K562 (cell line): Measurements from ENCODE around the gene FLAD1. TPM values are rescaled to one million over a fixed set of nuclear protein-coding genes. Genes with fewer than 3 reads are reported as not detected.
A peak's percentile ranks its signal among the peaks of the same experiment; 100 is the strongest.

Experiments used
- FIP1L1 ChIP-seq: fragments of 200-400 bp; formaldehyde crosslinking; IDR thresholded peaks from 2 replicates; pipeline ENCODE4 v1.6.1; 2018; ENCODE audit warnings: mild to moderate bottlenecking, low read depth, low read length; ENCODE audit not compliant: poor library complexity, severe bottlenecking
- GTF2E2 ChIP-seq: fragments of 200-800 bp; sonication (Bioruptor generic); IDR thresholded peaks from 2 replicates; pipeline ENCODE4 v1.6.1; 2016; ENCODE audit warnings: missing genetic modification characterization, missing compliant biosample characterization
- JUNB ChIP-seq: fragments of 450-650 bp; formaldehyde crosslinking; conservative IDR thresholded peaks from 2 replicates; pipeline ENCODE4 v1.4.0; 2020; ENCODE audit warnings: mild to moderate bottlenecking
- NCOR1 ChIP-seq: fragments of 450-650 bp; IDR thresholded peaks from 2 replicates; pipeline ENCODE4 v1.6.1; 2016; ENCODE audit warnings: mild to moderate bottlenecking, moderate library complexity
- NEUROD1 ChIP-seq: fragments of 150-350 bp; IDR thresholded peaks from 2 replicates; pipeline ENCODE4 v1.6.1; 2014; ENCODE audit warnings: borderline replicate concordance, low read length, low read depth; ENCODE audit not compliant: partially characterized antibody
- NONO ChIP-seq, 2 experiments: fragments of 200-400 bp in 1 of 2; fragments of 450-650 bp in 1 of 2; formaldehyde crosslinking in 1 of 2; IDR thresholded peaks; 2 replicates each; pipeline ENCODE4 v1.6.1; 2017; ENCODE audit warnings: low read depth in 2 of 2, mild to moderate bottlenecking in 2 of 2, moderate library complexity in 2 of 2, low read length in 1 of 2
- PCBP2 ChIP-seq: fragments of 200-400 bp; formaldehyde crosslinking; IDR thresholded peaks from 2 replicates; pipeline ENCODE4 v1.6.1; 2018; ENCODE audit warnings: low read length, low read depth, mild to moderate bottlenecking, moderate library complexity; ENCODE audit not compliant: poor library complexity, severe bottlenecking
- PHF20 ChIP-seq: fragments of 450-650 bp; IDR thresholded peaks from 2 replicates; pipeline ENCODE4 v1.6.1; 2018; ENCODE audit not compliant: partially characterized antibody
- POLR2AphosphoS2 ChIP-seq: IDR thresholded peaks from 2 replicates; pipeline ENCODE4 v1.6.1; 2012; ENCODE audit warnings: low read length, improper control_type of control experiment
- POLR2G ChIP-seq: fragments of 200-400 bp; formaldehyde crosslinking; IDR thresholded peaks from 2 replicates; pipeline ENCODE4 v1.6.1; 2017; ENCODE audit warnings: low read depth, mild to moderate bottlenecking, antibody characterized with exemption, low read length, moderate library complexity
- TAF1 ChIP-seq: IDR thresholded peaks from 2 replicates; pipeline ENCODE4 v1.6.1; 2011; ENCODE audit warnings: mild to moderate bottlenecking, low read length, moderate library complexity; ENCODE audit not compliant: insufficient read depth, control insufficient read depth, severe bottlenecking; ENCODE audit errors: extremely low read depth
- TBL1XR1 ChIP-seq, 2 experiments: IDR thresholded peaks; 2 replicates each; pipeline ENCODE4 v1.6.1; 2012; ENCODE audit warnings: improper control_type of control experiment in 2 of 2, low read length in 2 of 2, mild to moderate bottlenecking in 1 of 2
- TCF3 ChIP-seq: sonication (generic); formaldehyde crosslinking; IDR thresholded peaks from 2 replicates; pipeline ENCODE4 v1.4.0; 2020; ENCODE audit warnings: mild to moderate bottlenecking, missing genetic modification reagents
- ZNF124 ChIP-seq: sonication (generic); formaldehyde crosslinking; IDR thresholded peaks from 2 replicates; pipeline ENCODE4 v1.8.1; 2022; ENCODE audit warnings: missing genetic modification reagents
- ZNF507 ChIP-seq: conservative IDR thresholded peaks from 2 replicates; pipeline ENCODE4 v1.6.1; 2017; ENCODE audit warnings: missing genetic modification characterization, missing compliant biosample characterization
- ZNF77 ChIP-seq: fragments of 250-450 bp; sonication (Bioruptor Pico); IDR thresholded peaks from 2 replicates; pipeline ENCODE4 v1.5.0; 2020
- ZNF830 ChIP-seq: fragments of 250-450 bp; sonication (Bioruptor Pico); IDR thresholded peaks from 2 replicates; pipeline ENCODE4 v1.5.0; 2021; ENCODE audit warnings: mild to moderate bottlenecking
- polyA plus RNA-seq, 8 experiments: library from polyadenylated mRNA; depleted of rRNA in 4 of 8; stranded (reverse) in 5 of 8; unstranded in 3 of 8; fragments of >200 nt; fragmentation: Nextera tagmentation in 2 of 8; fragmentation: Illumina TruSeq in 1 of 8; extraction: Ambion mirVana in 2 of 8; extraction: Trizol in 1 of 8; gene quantifications; 2 replicates each; pipeline versions ENCODE4 v1.2.1 to v1.2.3, GENCODE V29; 2011 to 2014; ENCODE audit warnings: inconsistent platforms in 1 of 8, missing spikeins in 1 of 8
- total RNA-seq, 7 experiments: library from RNA; depleted of rRNA in 6 of 7; stranded (reverse); fragments of >200 nt in 6 of 7; fragmentation: Illumina TruSeq in 2 of 7; extraction: Trizol in 2 of 7; gene quantifications; 2 replicates each; pipeline versions ENCODE4 v1.2.1 to v1.2.3, GENCODE V29; 2011 to 2021; ENCODE audit warnings: low replicate concordance in 1 of 7
- TF ChIP-seq, protein P1 (sequence below): fragments of 450-650 bp; formaldehyde crosslinking; conservative IDR thresholded peaks from 2 replicates; pipeline ENCODE4 v1.4.0; 2022; ENCODE audit warnings: mild to moderate bottlenecking, missing genetic modification characterization
- TF ChIP-seq, protein P2 (sequence below): fragments of 200-400 bp; formaldehyde crosslinking; IDR thresholded peaks from 2 replicates; pipeline ENCODE4 v1.6.1; 2017; ENCODE audit warnings: mild to moderate bottlenecking, low read depth, low read length, moderate library complexity
- TF ChIP-seq, protein P3 (sequence below): fragments of 250-450 bp; sonication (Bioruptor Pico); IDR thresholded peaks from 2 replicates; pipeline ENCODE4 v1.4.0; 2020; ENCODE audit warnings: mild to moderate bottlenecking
- TF ChIP-seq, protein P4 (sequence below): IDR thresholded peaks from 2 replicates; pipeline ENCODE4 v1.6.1; 2014; ENCODE audit warnings: antibody characterized with exemption

The FLAD1 gene
- total and polyA plus RNA-seq, 9 of the 15 experiments (the other 6 are each of a cell fraction or from before 2014, with no cell fraction given) = 24.9 to 85.8 (median 67.0) TPM

DNA sequence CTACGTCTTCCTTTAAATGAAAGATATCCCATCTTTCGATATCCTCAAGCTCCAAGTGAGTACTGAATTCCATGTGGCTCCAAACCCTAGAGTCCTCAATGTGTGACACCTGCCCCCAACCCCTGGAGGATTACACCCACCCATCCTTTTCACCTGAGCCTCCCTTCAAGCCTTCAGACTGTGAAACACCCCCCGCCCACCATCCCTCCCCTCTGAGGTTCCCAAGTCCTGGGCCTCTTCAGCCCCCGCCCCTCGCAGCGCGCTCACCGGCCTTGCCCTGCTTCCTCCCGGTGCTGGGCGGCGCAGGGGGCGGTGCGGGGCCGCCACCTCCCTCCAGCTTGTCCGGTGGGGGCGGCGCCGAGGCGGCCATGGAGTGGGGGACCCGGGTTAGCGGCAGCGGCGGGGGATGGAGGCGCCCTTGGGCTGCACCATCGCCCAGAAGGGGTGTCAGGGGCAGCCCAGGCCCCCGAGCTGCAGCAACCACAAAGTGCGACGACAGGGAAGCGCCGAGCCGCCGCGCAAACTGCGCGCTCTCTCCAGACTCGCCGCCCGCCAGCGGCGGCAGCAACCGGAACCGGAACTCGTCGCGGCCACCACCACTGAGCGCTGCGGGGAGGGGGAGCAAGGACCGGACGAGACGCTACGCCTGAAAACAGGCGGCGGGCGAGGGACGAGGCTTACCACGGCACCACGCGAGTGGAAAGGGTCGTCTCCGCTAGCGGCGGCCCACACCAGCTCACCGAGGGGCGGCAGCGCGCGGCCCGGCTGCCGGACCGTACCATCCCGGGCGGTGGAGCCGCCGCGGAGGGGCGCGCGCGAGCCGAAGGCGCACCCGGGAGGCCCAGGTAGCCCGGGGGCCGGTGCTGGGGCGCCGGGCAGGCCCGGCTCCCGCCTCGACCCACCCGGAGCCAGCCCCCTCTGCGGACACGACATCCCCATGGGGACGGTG is 21.7 kb upstream of the FLAD1 start, which contains the start of gene PYGO2 (continued):
- TF ChIP-seq POLR2G (peak; percentile 96), ZNF124 (CRISPR knock-in tag) (no peak), TCF3 (CRISPR knock-in tag) (no peak), TBL1XR1 (IDR thresholded peaks at IDR 0.05; ENCODE audit: low read length in 2 of 2) (no peak), ZNF830 (CRISPR knock-in tag) (0 out of 2 replicates have a peak, but pooled peaks have one; percentile 53), ZNF507 (tag) (no peak), FIP1L1 (peak; percentile 85), PCBP2 (no peak), NEUROD1 (peak; percentile 20), ZNF77 (no peak), POLR2AphosphoS2 (peak; percentile 95), JUNB (CRISPR knock-in tag) (no peak), PHF20 (peak; percentile 64), NONO (IDR thresholded peaks at IDR 0.05; ENCODE audit: low read depth in 2 of 2, low read length in 1 of 2) (peak in 1 of 2 experiments; percentile 99; a peak in 3 of 4 replicates), TAF1 (peak; percentile 55), NCOR1 (peak; percentile 54; the same call in 1 of the 2 replicates), GTF2E2 (peak; percentile 76; the same call in 1 of the 2 replicates)
- TF ChIP-seq, protein P1, sequence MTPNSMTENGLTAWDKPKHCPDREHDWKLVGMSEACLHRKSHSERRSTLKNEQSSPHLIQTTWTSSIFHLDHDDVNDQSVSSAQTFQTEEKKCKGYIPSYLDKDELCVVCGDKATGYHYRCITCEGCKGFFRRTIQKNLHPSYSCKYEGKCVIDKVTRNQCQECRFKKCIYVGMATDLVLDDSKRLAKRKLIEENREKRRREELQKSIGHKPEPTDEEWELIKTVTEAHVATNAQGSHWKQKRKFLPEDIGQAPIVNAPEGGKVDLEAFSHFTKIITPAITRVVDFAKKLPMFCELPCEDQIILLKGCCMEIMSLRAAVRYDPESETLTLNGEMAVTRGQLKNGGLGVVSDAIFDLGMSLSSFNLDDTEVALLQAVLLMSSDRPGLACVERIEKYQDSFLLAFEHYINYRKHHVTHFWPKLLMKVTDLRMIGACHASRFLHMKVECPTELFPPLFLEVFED (CRISPR knock-in tag) = peak; percentile 85
- TF ChIP-seq, protein P2, sequence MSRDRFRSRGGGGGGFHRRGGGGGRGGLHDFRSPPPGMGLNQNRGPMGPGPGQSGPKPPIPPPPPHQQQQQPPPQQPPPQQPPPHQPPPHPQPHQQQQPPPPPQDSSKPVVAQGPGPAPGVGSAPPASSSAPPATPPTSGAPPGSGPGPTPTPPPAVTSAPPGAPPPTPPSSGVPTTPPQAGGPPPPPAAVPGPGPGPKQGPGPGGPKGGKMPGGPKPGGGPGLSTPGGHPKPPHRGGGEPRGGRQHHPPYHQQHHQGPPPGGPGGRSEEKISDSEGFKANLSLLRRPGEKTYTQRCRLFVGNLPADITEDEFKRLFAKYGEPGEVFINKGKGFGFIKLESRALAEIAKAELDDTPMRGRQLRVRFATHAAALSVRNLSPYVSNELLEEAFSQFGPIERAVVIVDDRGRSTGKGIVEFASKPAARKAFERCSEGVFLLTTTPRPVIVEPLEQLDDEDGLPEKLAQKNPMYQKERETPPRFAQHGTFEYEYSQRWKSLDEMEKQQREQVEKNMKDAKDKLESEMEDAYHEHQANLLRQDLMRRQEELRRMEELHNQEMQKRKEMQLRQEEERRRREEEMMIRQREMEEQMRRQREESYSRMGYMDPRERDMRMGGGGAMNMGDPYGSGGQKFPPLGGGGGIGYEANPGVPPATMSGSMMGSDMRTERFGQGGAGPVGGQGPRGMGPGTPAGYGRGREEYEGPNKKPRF = no peak
- TF ChIP-seq, protein P3, sequence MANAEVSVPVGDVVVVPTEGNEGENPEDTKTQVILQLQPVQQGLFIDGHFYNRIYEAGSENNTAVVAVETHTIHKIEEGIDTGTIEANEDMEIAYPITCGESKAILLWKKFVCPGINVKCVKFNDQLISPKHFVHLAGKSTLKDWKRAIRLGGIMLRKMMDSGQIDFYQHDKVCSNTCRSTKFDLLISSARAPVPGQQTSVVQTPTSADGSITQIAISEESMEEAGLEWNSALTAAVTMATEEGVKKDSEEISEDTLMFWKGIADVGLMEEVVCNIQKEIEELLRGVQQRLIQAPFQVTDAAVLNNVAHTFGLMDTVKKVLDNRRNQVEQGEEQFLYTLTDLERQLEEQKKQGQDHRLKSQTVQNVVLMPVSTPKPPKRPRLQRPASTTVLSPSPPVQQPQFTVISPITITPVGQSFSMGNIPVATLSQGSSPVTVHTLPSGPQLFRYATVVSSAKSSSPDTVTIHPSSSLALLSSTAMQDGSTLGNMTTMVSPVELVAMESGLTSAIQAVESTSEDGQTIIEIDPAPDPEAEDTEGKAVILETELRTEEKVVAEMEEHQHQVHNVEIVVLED (CRISPR knock-in tag) = no peak; the same call in 1 of the 2 replicates
- TF ChIP-seq, protein P4, sequence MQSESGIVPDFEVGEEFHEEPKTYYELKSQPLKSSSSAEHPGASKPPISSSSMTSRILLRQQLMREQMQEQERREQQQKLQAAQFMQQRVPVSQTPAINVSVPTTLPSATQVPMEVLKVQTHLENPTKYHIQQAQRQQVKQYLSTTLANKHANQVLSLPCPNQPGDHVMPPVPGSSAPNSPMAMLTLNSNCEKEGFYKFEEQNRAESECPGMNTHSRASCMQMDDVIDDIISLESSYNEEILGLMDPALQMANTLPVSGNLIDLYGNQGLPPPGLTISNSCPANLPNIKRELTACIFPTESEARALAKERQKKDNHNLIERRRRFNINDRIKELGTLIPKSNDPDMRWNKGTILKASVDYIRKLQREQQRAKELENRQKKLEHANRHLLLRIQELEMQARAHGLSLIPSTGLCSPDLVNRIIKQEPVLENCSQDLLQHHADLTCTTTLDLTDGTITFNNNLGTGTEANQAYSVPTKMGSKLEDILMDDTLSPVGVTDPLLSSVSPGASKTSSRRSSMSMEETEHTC = no peak
